HepG2 (cell line): Measurements from ENCODE around the gene CAPRIN1. TPM values are rescaled to one million over a fixed set of nuclear protein-coding genes. Genes with fewer than 3 reads are reported as not detected.
A peak's percentile ranks its signal among the peaks of the same experiment; 100 is the strongest.

Experiments used
- CCDC6 ChIP-seq: sonication (generic); formaldehyde crosslinking; IDR thresholded peaks from 2 replicates; pipeline ENCODE4 v1.8.1; 2022; ENCODE audit warnings: mild to moderate bottlenecking, missing genetic modification reagents, moderate library complexity
- FOXK2 ChIP-seq: fragments of 450-650 bp; IDR thresholded peaks from 2 replicates; pipeline ENCODE4 v1.6.1; 2016
- FOXO1 ChIP-seq: sonication (generic); formaldehyde crosslinking; IDR thresholded peaks from 2 replicates; pipeline ENCODE4 v1.4.0; 2020; ENCODE audit warnings: missing genetic modification reagents
- FOXO4 ChIP-seq: sonication (generic); formaldehyde crosslinking; conservative IDR thresholded peaks from 2 replicates; pipeline ENCODE4 v1.8.1; 2023; ENCODE audit warnings: missing genetic modification reagents
- GABPA ChIP-seq, 2 experiments: IDR thresholded peaks; 2 replicates each; pipeline ENCODE4 v1.6.1; 2011 to 2016; ENCODE audit warnings: low read depth in 2 of 2, low read length in 1 of 2, missing biosample characterization in 1 of 2, missing genetic modification characterization in 1 of 2
- KLF6 ChIP-seq: IDR thresholded peaks from 2 replicates; pipeline ENCODE4 v1.8.0; 2016; ENCODE audit warnings: missing biosample characterization, missing genetic modification reagents
- MAFG ChIP-seq: sonication (generic); formaldehyde crosslinking; IDR thresholded peaks from 2 replicates; pipeline ENCODE4 v1.5.1; 2020; ENCODE audit warnings: mild to moderate bottlenecking, missing genetic modification reagents
- MEIS2 ChIP-seq: sonication (generic); formaldehyde crosslinking; IDR thresholded peaks from 2 replicates; pipeline ENCODE4 v1.9.0; 2021; ENCODE audit warnings: mild to moderate bottlenecking, missing genetic modification reagents
- PHF5A ChIP-seq: IDR thresholded peaks from one replicate; pipeline ENCODE4 v1.6.1; 2018; ENCODE audit warnings: low read depth, missing genetic modification reagents; ENCODE audit not compliant: unreplicated experiment
- RFX3 ChIP-seq: IDR thresholded peaks from 2 replicates; pipeline ENCODE4 v1.6.1; 2016; ENCODE audit warnings: missing biosample characterization, missing genetic modification reagents
- RFXANK ChIP-seq: IDR thresholded peaks from 2 replicates; pipeline ENCODE4 v1.6.1; 2016
- SNAI1 ChIP-seq: sonication (generic); formaldehyde crosslinking; IDR thresholded peaks from 2 replicates; pipeline ENCODE4 v1.5.0; 2020; ENCODE audit warnings: mild to moderate bottlenecking, missing genetic modification reagents, borderline replicate concordance
- TAF15 ChIP-seq: fragments of 200-400 bp; formaldehyde crosslinking; IDR thresholded peaks from one replicate; pipeline ENCODE4 v1.6.1; 2018; ENCODE audit warnings: mild to moderate bottlenecking, low read depth, low read length; ENCODE audit not compliant: poor library complexity, severe bottlenecking
- TFE3 ChIP-seq: IDR thresholded peaks from 2 replicates; pipeline ENCODE4 v1.6.1; 2016
- ZC3H13 ChIP-seq: sonication (generic); formaldehyde crosslinking; IDR thresholded peaks from 2 replicates; pipeline ENCODE4 v1.8.1; 2023; ENCODE audit warnings: mild to moderate bottlenecking, missing genetic modification reagents, moderate library complexity
- ZFAT ChIP-seq: sonication (generic); formaldehyde crosslinking; conservative IDR thresholded peaks from 2 replicates; pipeline ENCODE4 v1.8.1; 2023; ENCODE audit warnings: missing genetic modification reagents, inconsistent platforms
- ZNF124 ChIP-seq: sonication (generic); formaldehyde crosslinking; IDR thresholded peaks from 2 replicates; pipeline ENCODE4 v1.4.0; 2020; ENCODE audit warnings: missing genetic modification reagents
- ZNF446 ChIP-seq: sonication (generic); formaldehyde crosslinking; IDR thresholded peaks from 2 replicates; pipeline ENCODE4 v1.5.0; 2020; ENCODE audit warnings: mild to moderate bottlenecking, missing genetic modification reagents
- ZNF549 ChIP-seq: sonication (generic); formaldehyde crosslinking; IDR thresholded peaks from 2 replicates; pipeline ENCODE4 v1.5.0; 2020; ENCODE audit warnings: missing genetic modification reagents
- ZNF607 ChIP-seq: sonication (generic); formaldehyde crosslinking; IDR thresholded peaks from 2 replicates; pipeline ENCODE4 v1.5.1; 2020; ENCODE audit warnings: missing genetic modification reagents, mild to moderate bottlenecking, borderline replicate concordance
- ZNF782 ChIP-seq: sonication (generic); formaldehyde crosslinking; IDR thresholded peaks from 2 replicates; pipeline ENCODE4 v1.4.0; 2020; ENCODE audit warnings: missing genetic modification reagents, mild to moderate bottlenecking, borderline replicate concordance
- polyA plus RNA-seq, 8 experiments: library from polyadenylated mRNA; depleted of rRNA in 3 of 8; stranded (reverse) in 7 of 8; unstranded in 1 of 8; fragments of >200 nt; fragmentation: Illumina TruSeq in 4 of 8; extraction: Trizol in 4 of 8; gene quantifications; 2 replicates each; pipeline versions ENCODE4 v1.2.1 to v1.2.3, GENCODE V29; 2011 to 2016; ENCODE audit warnings: low read depth in 4 of 8, missing spikeins in 1 of 8, mixed read lengths in 1 of 8; ENCODE audit not compliant: insufficient read depth in 1 of 8
- total RNA-seq, 5 experiments: library from RNA; depleted of rRNA; stranded (reverse); fragments of >200 nt; fragmentation: Illumina TruSeq; extraction: Trizol; gene quantifications; 2 replicates each; pipeline ENCODE4 v1.2.3, GENCODE V29; 2016; ENCODE audit warnings: low read depth in 1 of 5
- TF ChIP-seq, protein P1 (sequence below): sonication (generic); formaldehyde crosslinking; IDR thresholded peaks from 2 replicates; pipeline ENCODE4 v1.4.0; 2020; ENCODE audit warnings: mild to moderate bottlenecking, missing genetic modification reagents
- TF ChIP-seq, protein P2 (sequence below): sonication (generic); formaldehyde crosslinking; IDR thresholded peaks from 2 replicates; pipeline ENCODE4 v1.4.0; 2020; ENCODE audit warnings: missing genetic modification reagents

The CAPRIN1 gene
- total and polyA plus RNA-seq, 2 of the 13 experiments (the other 11 are each of a cell fraction or from before 2014, with no cell fraction given), result 114 to 162 TPM

- no peak for TF ChIP-seq SNAI1 (CRISPR knock-in tag)
- no peak; the same call in 1 of the 2 replicates for TF ChIP-seq FOXO1
- TF ChIP-seq GABPA (IDR thresholded peaks at IDR 0.05; ENCODE audit: low read depth, low read length), result no peak
- TF ChIP-seq GABPA (CRISPR knock-in tag; IDR thresholded peaks at IDR 0.05; ENCODE audit: low read depth), result no peak
- TF ChIP-seq RFXANK (CRISPR knock-in tag), result no peak
- peak; percentile 82 for TF ChIP-seq CCDC6
- TF ChIP-seq ZNF446 (CRISPR knock-in tag), result no peak
- no peak for TF ChIP-seq FOXK2
- no peak for TF ChIP-seq MAFG (CRISPR knock-in tag)
- no peak for TF ChIP-seq ZNF124 (CRISPR knock-in tag)
- no peak for TF ChIP-seq TFE3 (CRISPR knock-in tag)
- TF ChIP-seq PHF5A (CRISPR knock-in tag), result no peak
- TF ChIP-seq TAF15, result no peak
- TF ChIP-seq, protein P1, sequence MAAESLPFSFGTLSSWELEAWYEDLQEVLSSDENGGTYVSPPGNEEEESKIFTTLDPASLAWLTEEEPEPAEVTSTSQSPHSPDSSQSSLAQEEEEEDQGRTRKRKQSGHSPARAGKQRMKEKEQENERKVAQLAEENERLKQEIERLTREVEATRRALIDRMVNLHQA (CRISPR knock-in tag), result no peak
- TF ChIP-seq RFX3 (CRISPR knock-in tag), result no peak
- TF ChIP-seq ZNF782 (CRISPR knock-in tag), result peak; percentile 75
- no peak for TF ChIP-seq KLF6
- TF ChIP-seq ZNF607, result peak; percentile 44; the same call in 1 of the 2 replicates
- TF ChIP-seq, protein P2, sequence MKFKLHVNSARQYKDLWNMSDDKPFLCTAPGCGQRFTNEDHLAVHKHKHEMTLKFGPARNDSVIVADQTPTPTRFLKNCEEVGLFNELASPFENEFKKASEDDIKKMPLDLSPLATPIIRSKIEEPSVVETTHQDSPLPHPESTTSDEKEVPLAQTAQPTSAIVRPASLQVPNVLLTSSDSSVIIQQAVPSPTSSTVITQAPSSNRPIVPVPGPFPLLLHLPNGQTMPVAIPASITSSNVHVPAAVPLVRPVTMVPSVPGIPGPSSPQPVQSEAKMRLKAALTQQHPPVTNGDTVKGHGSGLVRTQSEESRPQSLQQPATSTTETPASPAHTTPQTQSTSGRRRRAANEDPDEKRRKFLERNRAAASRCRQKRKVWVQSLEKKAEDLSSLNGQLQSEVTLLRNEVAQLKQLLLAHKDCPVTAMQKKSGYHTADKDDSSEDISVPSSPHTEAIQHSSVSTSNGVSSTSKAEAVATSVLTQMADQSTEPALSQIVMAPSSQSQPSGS, result no peak; the same call in 1 of the 2 replicates
- no peak for TF ChIP-seq MEIS2 (CRISPR knock-in tag)
- TF ChIP-seq ZNF549 (CRISPR knock-in tag), result no peak
- no peak for TF ChIP-seq ZFAT (CRISPR knock-in tag)
- peak; percentile 28; the same call in 1 of the 2 replicates for TF ChIP-seq ZC3H13 (CRISPR knock-in tag)
- no peak for TF ChIP-seq FOXO4 (CRISPR knock-in tag)
Measured at GRCh38 chr11:34051349-34052035, at the start of gene CAPRIN1 (continued).
